Measurements from ENCODE around the gene ADAM11. TPM values are rescaled to one million over a fixed set of nuclear protein-coding genes. Genes with fewer than 3 reads are reported as not detected.
A peak's percentile ranks its signal among the peaks of the same experiment; 100 is the strongest.

Gene ADAM11
- total and polyA plus RNA-seq, 2 of the 13 experiments (the other 11 are each of a cell fraction or from before 2014, with no cell fraction given): 0.38 to 0.91 TPM

- TF ChIP-seq ZNF3 (CRISPR knock-in tag; IDR thresholded peaks at IDR 0.05) (no peak), ERF (CRISPR knock-in tag; IDR thresholded peaks at IDR 0.05) (peak; percentile 58), CEBPG (CRISPR knock-in tag; IDR thresholded peaks at IDR 0.05) (peak; percentile 44; the same call in 1 of the 2 replicates), ZNF7 (CRISPR knock-in tag; IDR thresholded peaks at IDR 0.05) (no peak), ZNF547 (CRISPR knock-in tag; IDR thresholded peaks at IDR 0.05) (no peak), ZNF83 (CRISPR knock-in tag; IDR thresholded peaks at IDR 0.05; ENCODE audit: borderline replicate concordance) (no peak; the same call in 1 of the 2 replicates), POLR2AphosphoS5 (IDR thresholded peaks at IDR 0.05; ENCODE audit: low read depth, low read length) (no peak), HMGA1 (CRISPR knock-in tag; conservative IDR thresholded peaks at IDR 0.05) (no peak), E2F5 (CRISPR knock-in tag; conservative IDR thresholded peaks at IDR 0.05) (no peak), SRY (CRISPR knock-in tag; IDR thresholded peaks at IDR 0.05) (no peak), ATF7 (IDR thresholded peaks at IDR 0.05) (no peak), ATF7 (CRISPR knock-in tag; IDR thresholded peaks at IDR 0.05) (peak; percentile 57; the same call in 1 of the 2 replicates), ZBTB44 (CRISPR knock-in tag; IDR thresholded peaks at IDR 0.05) (no peak), ZNF839 (CRISPR knock-in tag; IDR thresholded peaks at IDR 0.05; ENCODE audit: borderline replicate concordance) (0 out of 2 replicates have a peak, but pooled peaks have one; percentile 22), ZNF670 (CRISPR knock-in tag; IDR thresholded peaks at IDR 0.05; ENCODE audit: borderline replicate concordance) (no peak; the same call in 1 of the 2 replicates), JARID2 (CRISPR knock-in tag; IDR thresholded peaks at IDR 0.05; ENCODE audit: insufficient replicate concordance) (no peak), MIER2 (CRISPR knock-in tag; IDR thresholded peaks at IDR 0.05) (no peak), ZHX2 (IDR thresholded peaks at IDR 0.05; ENCODE audit: low read depth) (no peak), ZHX2 (CRISPR knock-in tag; IDR thresholded peaks at IDR 0.05; ENCODE audit: borderline replicate concordance) (no peak)
- TF ChIP-seq, protein P1, sequence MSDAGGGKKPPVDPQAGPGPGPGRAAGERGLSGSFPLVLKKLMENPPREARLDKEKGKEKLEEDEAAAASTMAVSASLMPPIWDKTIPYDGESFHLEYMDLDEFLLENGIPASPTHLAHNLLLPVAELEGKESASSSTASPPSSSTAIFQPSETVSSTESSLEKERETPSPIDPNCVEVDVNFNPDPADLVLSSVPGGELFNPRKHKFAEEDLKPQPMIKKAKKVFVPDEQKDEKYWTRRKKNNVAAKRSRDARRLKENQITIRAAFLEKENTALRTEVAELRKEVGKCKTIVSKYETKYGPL (CRISPR knock-in tag; IDR thresholded peaks at IDR 0.05): no peak
- TF ChIP-seq, protein P2, sequence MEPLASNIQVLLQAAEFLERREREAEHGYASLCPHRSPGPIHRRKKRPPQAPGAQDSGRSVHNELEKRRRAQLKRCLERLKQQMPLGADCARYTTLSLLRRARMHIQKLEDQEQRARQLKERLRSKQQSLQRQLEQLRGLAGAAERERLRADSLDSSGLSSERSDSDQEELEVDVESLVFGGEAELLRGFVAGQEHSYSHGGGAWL (CRISPR knock-in tag; IDR thresholded peaks at IDR 0.05): no peak
Measured at GRCh38 chr17:44774271-44775135, 15.7 kb downstream of the ADAM11 start (continued).
